Neuronal stem cell (in vitro differentiated cells): Measurements from ENCODE around the gene ZNHIT1.

Source experiments
- DNase-seq: peaks from one replicate; pipeline ENCODE4 v3.0.0-alpha.2; 2013; ENCODE audit warnings: low spot score
- H2AFZ ChIP-seq: one replicate; pipeline ENCODE4 v1.6.1; 2013; ENCODE audit warnings: mild to moderate bottlenecking, low read length, inconsistent platforms
- H2AK5ac ChIP-seq: 2 replicates; pipeline ENCODE4 v1.6.1; 2013; ENCODE audit warnings: low read depth, mild to moderate bottlenecking, inconsistent platforms, low read length, moderate library complexity, mixed read lengths
- H2BK120ac ChIP-seq: 2 replicates; pipeline ENCODE4 v1.6.1; 2013; ENCODE audit warnings: low read depth, mild to moderate bottlenecking, inconsistent platforms, low read length, moderate library complexity, mixed read lengths
- H2BK12ac ChIP-seq: one replicate; pipeline ENCODE4 v1.6.1; 2013; ENCODE audit warnings: low read length, inconsistent platforms
- H2BK15ac ChIP-seq: 2 replicates; pipeline ENCODE4 v1.6.1; 2013; ENCODE audit warnings: mild to moderate bottlenecking, low read length, inconsistent platforms, mixed read lengths
- H2BK5ac ChIP-seq: one replicate; pipeline ENCODE4 v1.6.1; 2013; ENCODE audit warnings: inconsistent platforms, mild to moderate bottlenecking, low read length, moderate library complexity
- H3K14ac ChIP-seq: one replicate; pipeline ENCODE4 v1.6.1; 2013; ENCODE audit warnings: low read length, inconsistent platforms
- H3K18ac ChIP-seq: 2 replicates; pipeline ENCODE4 v1.6.1; 2013; ENCODE audit warnings: low read length, inconsistent platforms
- H3K23ac ChIP-seq: 2 replicates; pipeline ENCODE4 v1.6.1; 2013; ENCODE audit warnings: low read depth, mild to moderate bottlenecking, mixed read lengths, low read length, inconsistent platforms; ENCODE audit not compliant: poor library complexity
- H3K27ac ChIP-seq: replicated peaks from 3 replicates; pipeline ENCODE4 v1.5.1; 2013; ENCODE audit warnings: low read length, inconsistent platforms
- H3K27me3 ChIP-seq, 3 experiments: 2 replicates each; pipeline ENCODE4 v1.6.1; 2013; ENCODE audit warnings: low read length in 3 of 3, mild to moderate bottlenecking in 2 of 3, inconsistent platforms in 1 of 3, low read depth in 1 of 3, mixed read lengths in 1 of 3, moderate library complexity in 1 of 3; ENCODE audit not compliant: control insufficient read depth in 3 of 3, insufficient read depth in 3 of 3
- H3K36me3 ChIP-seq, 2 donors: replicated peaks in 1 of 2; 2 replicates each; pipeline ENCODE4 v1.6.1; 2013; ENCODE audit warnings: low read length in 2 of 2; ENCODE audit not compliant: control insufficient read depth in 2 of 2, insufficient read depth in 2 of 2
- H3K4ac ChIP-seq: 2 replicates; pipeline ENCODE4 v1.6.1; 2013; ENCODE audit warnings: inconsistent platforms, mild to moderate bottlenecking, low read length, moderate library complexity
- H3K4me1 ChIP-seq, 2 donors: 1 replicate in 1 of 2; 2 replicates in 1 of 2; pipeline ENCODE4 v1.6.1; 2013; ENCODE audit warnings: low read length in 2 of 2, low read depth in 1 of 2; ENCODE audit not compliant: control insufficient read depth in 2 of 2, insufficient read depth in 1 of 2
- H3K4me2 ChIP-seq: one replicate; pipeline ENCODE4 v1.6.1; 2013; ENCODE audit warnings: mild to moderate bottlenecking, low read length, inconsistent platforms; ENCODE audit not compliant: insufficient read depth, poor library complexity, severe bottlenecking
- H3K4me3 ChIP-seq, 2 donors: 2 replicates each; pipeline ENCODE4 v1.5.1; 2013; ENCODE audit warnings: low read length in 2 of 2, mild to moderate bottlenecking in 2 of 2, inconsistent platforms in 1 of 2, moderate library complexity in 1 of 2
- H3K79me1 ChIP-seq: one replicate; pipeline ENCODE4 v1.6.1; 2013; ENCODE audit warnings: low read depth, mild to moderate bottlenecking, inconsistent platforms, low read length, moderate library complexity
- H3K9ac ChIP-seq: one replicate; pipeline ENCODE4 v1.6.1; 2013; ENCODE audit warnings: mild to moderate bottlenecking, low read depth, low read length, inconsistent platforms; ENCODE audit not compliant: poor library complexity
- H3K9me3 ChIP-seq, 2 donors: replicated peaks in 1 of 2; 2 replicates each; pipeline versions ENCODE3 to v1.6.1; 2013; ENCODE audit warnings: low read length in 2 of 2, mild to moderate bottlenecking in 2 of 2, inconsistent platforms in 1 of 2, low read depth in 1 of 2, mixed read lengths in 1 of 2, moderate library complexity in 1 of 2; ENCODE audit not compliant: control insufficient read depth in 2 of 2, insufficient read depth in 1 of 2
- H4K8ac ChIP-seq: one replicate; pipeline ENCODE4 v1.6.1; 2013; ENCODE audit warnings: low read depth, mild to moderate bottlenecking, inconsistent platforms, low read length, moderate library complexity
- H4K91ac ChIP-seq: one replicate; pipeline ENCODE4 v1.6.1; 2013; ENCODE audit warnings: low read length, low read depth, mild to moderate bottlenecking, inconsistent platforms; ENCODE audit not compliant: poor library complexity
- WGBS, 2 donors: extraction: QIAGEN DNeasy Blood & Tissue Kit; methylation state at CpG; one replicate each; pipeline ENCODE4 v1.1.7; 2013; ENCODE audit warnings: missing lambda C conversion rate in 2 of 2, mixed read lengths in 1 of 2; ENCODE audit not compliant: insufficient read length in 2 of 2, insufficient replicate concordance in 1 of 2; ENCODE audit errors: extremely low coverage in 2 of 2; 5-methylcytosine and 5-hydroxymethylcytosine counted together

The ZNHIT1 gene

DNA sequence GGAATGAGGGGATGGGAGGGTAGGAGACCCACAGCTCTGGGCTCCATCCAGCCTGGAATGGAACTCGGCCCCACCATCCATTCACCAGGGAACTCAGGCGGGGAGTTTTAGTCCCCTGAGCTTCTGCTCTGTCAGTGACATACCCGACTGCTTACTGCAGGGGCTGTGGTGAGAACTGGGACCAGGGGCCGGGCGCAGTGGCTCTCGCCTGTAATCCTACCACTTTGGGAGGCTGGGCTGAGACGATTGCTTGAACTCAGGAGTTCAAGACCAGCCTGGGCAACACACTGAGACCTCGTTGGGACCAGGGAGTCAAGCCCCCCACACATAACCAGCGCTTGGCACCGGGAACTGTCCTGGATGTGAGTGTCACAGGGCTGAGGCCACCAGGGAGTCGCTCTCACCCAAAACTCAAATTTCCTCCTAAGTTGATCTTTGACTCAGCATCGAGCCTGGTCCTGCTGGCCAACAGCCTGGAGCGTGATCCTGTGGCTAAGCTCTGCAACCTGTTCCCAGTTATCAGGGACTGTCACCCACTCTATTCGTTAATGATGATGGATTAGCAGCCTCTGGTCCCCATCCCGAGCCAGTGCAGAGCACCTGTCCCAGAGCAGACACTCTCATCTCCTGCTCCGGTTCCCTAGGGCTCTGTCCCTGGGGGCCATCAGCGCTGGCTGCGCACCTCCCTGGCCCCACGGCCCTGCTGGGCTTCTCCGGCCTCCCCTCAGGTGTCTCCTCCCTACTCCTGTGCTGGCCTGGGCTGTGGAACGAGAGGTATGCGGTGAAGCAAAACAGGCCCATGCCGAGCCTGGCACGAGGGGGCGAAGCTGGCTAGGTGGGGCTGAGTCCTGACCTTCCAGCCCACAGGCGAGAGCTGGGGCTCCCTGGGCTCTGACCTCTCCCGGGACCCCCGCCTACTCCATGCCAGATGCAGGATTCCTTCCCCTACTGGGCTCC lies 20.5 kb downstream of the ZNHIT1 start:
- H3K23ac ChIP-seq: peak overlapping the region; percentile 31
- no peak overlapping the region for H3K4ac ChIP-seq
- no peak overlapping the region for H2AFZ ChIP-seq
- no peak overlapping the region for H2AK5ac ChIP-seq
- DNase-seq: no peak
- H3K4me3 ChIP-seq: no peak overlapping the region
- peaks cover 0 to 5% of the 10 kb centered on the region in 2 donors for H3K4me1 ChIP-seq
- H3K79me1 ChIP-seq: peaks cover 5% of the 10 kb centered on the region
- no peaks in the 10 kb centered on the region for H3K9me3 ChIP-seq
- no peak overlapping the region for H3K9ac ChIP-seq
- no peak overlapping the region for H4K8ac ChIP-seq
- no peak overlapping the region for H3K14ac ChIP-seq
- H3K36me3 ChIP-seq: peaks cover 17 to 47% of the 10 kb centered on the region in 2 donors
- peak overlapping the region; percentile 39 for H2BK5ac ChIP-seq
- no peak overlapping the region for H2BK120ac ChIP-seq
- no peak overlapping the region for H3K18ac ChIP-seq
- no peak overlapping the region for H2BK12ac ChIP-seq
- no peak overlapping the region for H4K91ac ChIP-seq
- no peaks in the 10 kb centered on the region for H3K27me3 ChIP-seq
- WGBS, 2 donors: no CpG with 5 or more reads among the region's 28 CpGs
- no peak overlapping the region for H3K27ac ChIP-seq
- no peak overlapping the region for H3K4me2 ChIP-seq
- no peak overlapping the region for H2BK15ac ChIP-seq

DNA sequence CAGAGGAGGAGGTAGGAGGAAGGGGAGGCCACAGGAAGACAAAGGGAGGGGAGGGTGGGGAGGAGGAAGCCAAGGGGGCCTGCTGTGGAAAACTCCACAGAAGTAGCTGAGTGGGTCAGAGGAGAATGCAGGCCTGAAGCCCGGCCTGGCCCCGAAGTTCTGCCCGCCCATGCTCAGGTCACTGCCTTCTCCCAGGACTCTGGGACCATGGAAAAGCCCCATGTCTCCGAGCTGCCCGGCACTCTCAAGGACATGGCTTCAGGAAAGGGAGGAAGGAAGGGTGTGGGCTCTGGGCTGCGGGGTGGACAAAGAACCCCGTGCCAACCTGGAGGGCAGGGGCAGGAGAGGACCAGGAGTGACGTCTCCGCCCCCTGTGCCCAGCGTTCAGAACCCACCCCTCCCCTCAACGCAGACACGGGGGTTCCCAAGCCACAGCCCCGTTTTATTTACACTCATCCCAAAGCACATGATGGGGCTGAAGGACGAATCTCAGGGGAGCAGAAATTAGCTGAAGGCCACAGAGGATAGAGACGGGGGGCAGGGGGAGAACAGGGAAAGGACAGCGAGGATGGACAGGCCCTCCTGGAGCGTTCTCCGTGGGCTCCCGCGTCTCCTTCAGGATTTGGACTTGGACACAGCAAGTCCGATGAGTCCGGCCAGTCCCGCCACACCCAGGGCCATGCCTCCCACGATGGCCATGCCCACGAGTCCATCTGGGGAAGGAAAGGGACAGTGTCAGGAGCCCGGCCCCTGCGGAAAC lies 21.4 kb downstream of the ZNHIT1 start:
- no peak overlapping the region for H4K91ac ChIP-seq
- no peak overlapping the region for H2AK5ac ChIP-seq
- H2AFZ ChIP-seq: no peak overlapping the region
- no peak overlapping the region for H3K27ac ChIP-seq
- no peak overlapping the region for H3K18ac ChIP-seq
- no peak overlapping the region for H3K4me3 ChIP-seq
- H3K79me1 ChIP-seq: peaks cover 12% of the 10 kb centered on the region
- WGBS, 2 donors: no CpG with 5 or more reads among the region's 27 CpGs
- no peak for DNase-seq
- no peak overlapping the region for H4K8ac ChIP-seq
- no peak overlapping the region for H2BK5ac ChIP-seq
- H3K4ac ChIP-seq: no peak overlapping the region
- no peak overlapping the region for H3K9ac ChIP-seq
- peaks cover 4 to 9% of the 10 kb centered on the region in 2 donors for H3K4me1 ChIP-seq
- no peak overlapping the region for H3K14ac ChIP-seq
- H3K4me2 ChIP-seq: no peak overlapping the region
- no peak overlapping the region for H2BK120ac ChIP-seq
- H3K23ac ChIP-seq: no peak overlapping the region
- peaks cover 17 to 51% of the 10 kb centered on the region in 2 donors for H3K36me3 ChIP-seq
- H2BK15ac ChIP-seq: no peak overlapping the region
- H3K9me3 ChIP-seq: no peaks in the 10 kb centered on the region
- H2BK12ac ChIP-seq: no peak overlapping the region
- H3K27me3 ChIP-seq: no peaks in the 10 kb centered on the region

GRCh38 chr7:101239951-101240220 lies 21.9 kb downstream of the ZNHIT1 start:
- no peak overlapping the region for H3K4me2 ChIP-seq
- no peaks in the 10 kb centered on the region for H3K9me3 ChIP-seq
- peaks cover 4 to 9% of the 10 kb centered on the region in 2 donors for H3K4me1 ChIP-seq
- no peak overlapping the region for H4K8ac ChIP-seq
- DNase-seq: no peak
- no peak overlapping the region for H4K91ac ChIP-seq
- H3K23ac ChIP-seq: no peak overlapping the region
- no peak overlapping the region for H3K4me3 ChIP-seq
- H3K27ac ChIP-seq: no peak overlapping the region
- no peak overlapping the region for H2BK5ac ChIP-seq
- no peak overlapping the region for H2AFZ ChIP-seq
- H3K18ac ChIP-seq: no peak overlapping the region
- H3K14ac ChIP-seq: no peak overlapping the region
- H2AK5ac ChIP-seq: no peak overlapping the region
- H3K4ac ChIP-seq: no peak overlapping the region
- WGBS, 2 donors: no CpG with 5 or more reads among the region's 9 CpGs
- H3K36me3 ChIP-seq: peaks cover 17 to 51% of the 10 kb centered on the region in 2 donors
- no peak overlapping the region for H2BK12ac ChIP-seq
- no peak overlapping the region for H2BK15ac ChIP-seq
- no peaks in the 10 kb centered on the region for H3K27me3 ChIP-seq
- H3K9ac ChIP-seq: no peak overlapping the region
- H3K79me1 ChIP-seq: peaks cover 14% of the 10 kb centered on the region
- no peak overlapping the region for H2BK120ac ChIP-seq
